BLaER1 (cell line): ENCODE measurements around the gene WSB1.
A peak's percentile ranks its signal among the peaks of the same experiment; 100 is the strongest.

ENCODE experiments used
- H3K27ac ChIP-seq: shearing (Covaris generic); formaldehyde crosslinking; 2 replicates; pipeline ENCODE4 v1.8.1; 2022
- H3K27me3 ChIP-seq: shearing (Covaris generic); formaldehyde crosslinking; 2 replicates; pipeline ENCODE4 v1.8.1; 2022
- H3K36me3 ChIP-seq: shearing (Covaris generic); formaldehyde crosslinking; 2 replicates; pipeline ENCODE4 v1.8.1; 2022
- H3K4me1 ChIP-seq: shearing (Covaris generic); formaldehyde crosslinking; 2 replicates; pipeline ENCODE4 v1.8.1; 2022
- H3K4me2 ChIP-seq: shearing (Covaris generic); formaldehyde crosslinking; 2 replicates; pipeline ENCODE4 v1.8.1; 2022
- H3K4me3 ChIP-seq: shearing (Covaris generic); formaldehyde crosslinking; 2 replicates; pipeline ENCODE4 v1.8.1; 2022
- H3K9ac ChIP-seq: shearing (Covaris generic); formaldehyde crosslinking; 2 replicates; pipeline ENCODE4 v1.8.1; 2022
- H3K9me3 ChIP-seq: shearing (Covaris generic); formaldehyde crosslinking; 2 replicates; pipeline ENCODE4 v1.8.1; 2022
- H4K20me1 ChIP-seq: shearing (Covaris generic); formaldehyde crosslinking; 2 replicates; pipeline ENCODE4 v1.8.1; 2022
- Cebpa-rat ChIP-seq: shearing (Covaris generic); IDR thresholded peaks from 2 replicates; pipeline ENCODE4 v1.8.1; 2022

WSB1 gene

GRCh38 chr17:27332485-27333409, 38.8 kb downstream of the WSB1 start:
- Histone ChIP-seq H3K4me2 (peak overlapping the region; percentile 82), H3K9ac (peak overlapping the region; percentile 76), H3K4me1 (peaks cover 32% of the 10 kb centered on the region), H3K27ac (peak overlapping the region; percentile 81), H3K4me3 (peak overlapping the region; percentile 67), H3K27me3 (no peaks in the 10 kb centered on the region), H3K36me3 (no peaks in the 10 kb centered on the region), H4K20me1 (no peaks in the 10 kb centered on the region), H3K9me3 (no peaks in the 10 kb centered on the region)
- 0 out of 2 replicates have a peak, but pooled peaks have one; percentile 11 for TF ChIP-seq Cebpa-rat

GRCh38 chr17:27333410-27333980, 39.6 kb downstream of the WSB1 start:
- Histone ChIP-seq H3K9me3 (no peaks in the 10 kb centered on the region), H4K20me1 (no peaks in the 10 kb centered on the region), H3K4me3 (peak overlapping the region; percentile 67), H3K27ac (peak overlapping the region; percentile 81), H3K4me1 (peaks cover 35% of the 10 kb centered on the region), H3K4me2 (peak overlapping the region; percentile 82), H3K9ac (peak overlapping the region; percentile 76), H3K36me3 (no peaks in the 10 kb centered on the region), H3K27me3 (no peaks in the 10 kb centered on the region)
- TF ChIP-seq Cebpa-rat = no peak

GRCh38 chr17:27336184-27336583, 42.3 kb downstream of the WSB1 start:
- H3K4me3 ChIP-seq = no peak overlapping the region
- no peak for TF ChIP-seq Cebpa-rat
- H3K27me3 ChIP-seq = no peaks in the 10 kb centered on the region
- no peaks in the 10 kb centered on the region for H3K9me3 ChIP-seq
- H3K4me1 ChIP-seq = peaks cover 54% of the 10 kb centered on the region
- no peak overlapping the region for H3K4me2 ChIP-seq
- no peaks in the 10 kb centered on the region for H4K20me1 ChIP-seq
- H3K9ac ChIP-seq = no peak overlapping the region
- H3K27ac ChIP-seq = no peak overlapping the region
- no peaks in the 10 kb centered on the region for H3K36me3 ChIP-seq

GRCh38 chr17:27338536-27338985, 44.6 kb downstream of the WSB1 start:
- peak overlapping the region; percentile 33 for H3K4me2 ChIP-seq

GRCh38 chr17:27339198-27339835, 45.4 kb downstream of the WSB1 start:
- no peaks in the 10 kb centered on the region for H4K20me1 ChIP-seq
- H3K36me3 ChIP-seq = no peaks in the 10 kb centered on the region
- no peaks in the 10 kb centered on the region for H3K27me3 ChIP-seq
- peak overlapping the region; percentile 33 for H3K4me2 ChIP-seq
- H3K9me3 ChIP-seq = no peaks in the 10 kb centered on the region
- no peak overlapping the region for H3K27ac ChIP-seq
- no peak overlapping the region for H3K9ac ChIP-seq
- H3K4me3 ChIP-seq = no peak overlapping the region
- TF ChIP-seq Cebpa-rat = no peak
- H3K4me1 ChIP-seq = peaks cover 46% of the 10 kb centered on the region

More at GRCh38 chr17:27338536-27338985, 44.6 kb downstream of the WSB1 start:
- TF ChIP-seq Cebpa-rat = no peak
- Histone ChIP-seq H3K4me1 (peaks cover 46% of the 10 kb centered on the region), H3K4me3 (no peak overlapping the region), H3K27me3 (no peaks in the 10 kb centered on the region), H4K20me1 (no peaks in the 10 kb centered on the region), H3K9ac (no peak overlapping the region), H3K36me3 (no peaks in the 10 kb centered on the region), H3K9me3 (no peaks in the 10 kb centered on the region), H3K27ac (no peak overlapping the region)

GRCh38 chr17:27339836-27340550, 46.1 kb downstream of the WSB1 start:
- no peaks in the 10 kb centered on the region for H3K9me3 ChIP-seq
- H3K4me1 ChIP-seq = peaks cover 50% of the 10 kb centered on the region
- H3K9ac ChIP-seq = no peak overlapping the region
- H4K20me1 ChIP-seq = no peaks in the 10 kb centered on the region
- H3K4me3 ChIP-seq = no peak overlapping the region
- H3K27ac ChIP-seq = no peak overlapping the region
- H3K27me3 ChIP-seq = no peaks in the 10 kb centered on the region
- no peaks in the 10 kb centered on the region for H3K36me3 ChIP-seq
- no peak for TF ChIP-seq Cebpa-rat
- peak overlapping the region; percentile 33; the same call in 1 of the 2 replicates for H3K4me2 ChIP-seq

- no peaks in the 10 kb centered on the region for H3K27me3 ChIP-seq
- no peak overlapping the region for H3K4me2 ChIP-seq
- H3K9ac ChIP-seq = no peak overlapping the region
- no peaks in the 10 kb centered on the region for H4K20me1 ChIP-seq
- H3K36me3 ChIP-seq = no peaks in the 10 kb centered on the region
- no peak overlapping the region for H3K4me3 ChIP-seq
- no peak for TF ChIP-seq Cebpa-rat
- H3K27ac ChIP-seq = no peak overlapping the region
- H3K9me3 ChIP-seq = 0 out of 2 replicates have a peak, but pooled peaks cover 2% of the 10 kb centered on the region
- peaks cover 56% of the 10 kb centered on the region for H3K4me1 ChIP-seq
Observed at GRCh38 chr17:27340575-27340974, 46.7 kb downstream of the WSB1 start.

- Histone ChIP-seq H3K9ac (no peak overlapping the region), H3K4me3 (no peak overlapping the region), H4K20me1 (no peaks in the 10 kb centered on the region), H3K27me3 (no peaks in the 10 kb centered on the region), H3K4me2 (no peak overlapping the region), H3K9me3 (0 out of 2 replicates have a peak, but pooled peaks cover 5% of the 10 kb centered on the region), H3K36me3 (no peaks in the 10 kb centered on the region), H3K4me1 (peaks cover 61% of the 10 kb centered on the region), H3K27ac (no peak overlapping the region; the same call in 1 of the 2 replicates)
- no peak for TF ChIP-seq Cebpa-rat
Observed at GRCh38 chr17:27341041-27341471, 47.1 kb downstream of the WSB1 start.

- Histone ChIP-seq H3K4me3 (no peak overlapping the region), H3K4me1 (peaks cover 71% of the 10 kb centered on the region), H4K20me1 (no peaks in the 10 kb centered on the region), H3K4me2 (no peak overlapping the region), H3K9ac (no peak overlapping the region), H3K36me3 (no peaks in the 10 kb centered on the region), H3K27ac (no peak overlapping the region), H3K27me3 (no peaks in the 10 kb centered on the region), H3K9me3 (0 out of 2 replicates have a peak, but pooled peaks cover 5% of the 10 kb centered on the region)
- no peak for TF ChIP-seq Cebpa-rat
Observed at GRCh38 chr17:27342059-27342458, 48.1 kb downstream of the WSB1 start.
